A549 (cell line): ENCODE data around the gene ELL.

Source experiments
- CBX8 ChIP-seq: fragments of 200-600 bp; sonication (generic); IDR thresholded peaks from 2 replicates; pipeline ENCODE4 v1.6.1; 2016
- CHD4 ChIP-seq: fragments of 200-600 bp; sonication (generic); IDR thresholded peaks from 2 replicates; pipeline ENCODE4 v1.6.1; 2016; ENCODE audit warnings: antibody characterized with exemption, mild to moderate bottlenecking, borderline replicate concordance
- EP300 ChIP-seq, 2 experiments: fragments of >200 bp; sonication (Bioruptor Twin); formaldehyde crosslinking; IDR thresholded peaks; 2 replicates in 1 of 2; 3 replicates in 1 of 2; pipeline ENCODE4 v1.6.1; 2016 to 2017
- JUNB ChIP-seq: fragments of >200 bp; sonication (Bioruptor Twin); formaldehyde crosslinking; IDR thresholded peaks from 2 replicates; pipeline ENCODE4 v1.6.1; 2016
- PHF8 ChIP-seq: fragments of 200-600 bp; sonication (generic); IDR thresholded peaks from 2 replicates; pipeline ENCODE4 v1.6.1; 2016; ENCODE audit warnings: low read depth, mild to moderate bottlenecking, antibody characterized with exemption, moderate library complexity, borderline replicate concordance
- POLR2A ChIP-seq: IDR thresholded peaks from 2 replicates; pipeline ENCODE4 v1.6.1; 2012; ENCODE audit warnings: mild to moderate bottlenecking, low read length
- RCOR1 ChIP-seq: fragments of 150-350 bp; IDR thresholded peaks from 2 replicates; pipeline ENCODE4 v1.6.1; 2014; ENCODE audit warnings: antibody characterized with exemption, low read length, low read depth
- RFX5 ChIP-seq: fragments of 450-650 bp; IDR thresholded peaks from 2 replicates; pipeline ENCODE4 v1.7.1; 2014; ENCODE audit warnings: antibody characterized with exemption, mild to moderate bottlenecking, moderate library complexity
- SMC3 ChIP-seq: fragments of >200 bp; sonication (Bioruptor Twin); formaldehyde crosslinking; IDR thresholded peaks from 3 replicates; pipeline ENCODE4 v1.6.1; 2018; ENCODE audit warnings: inconsistent platforms
- ZC3H11A ChIP-seq: fragments of 450-650 bp; IDR thresholded peaks from 2 replicates; pipeline ENCODE4 v1.6.1; 2014; ENCODE audit warnings: antibody characterized with exemption, mild to moderate bottlenecking
- TF ChIP-seq, protein P1 (sequence below): fragments of >200 bp; sonication (Bioruptor Twin); formaldehyde crosslinking; IDR thresholded peaks from 3 replicates; pipeline ENCODE4 v1.5.1; 2016
- TF ChIP-seq, protein P2 (sequence below): IDR thresholded peaks from 2 replicates; pipeline ENCODE4 v1.6.1; 2012

DNA sequence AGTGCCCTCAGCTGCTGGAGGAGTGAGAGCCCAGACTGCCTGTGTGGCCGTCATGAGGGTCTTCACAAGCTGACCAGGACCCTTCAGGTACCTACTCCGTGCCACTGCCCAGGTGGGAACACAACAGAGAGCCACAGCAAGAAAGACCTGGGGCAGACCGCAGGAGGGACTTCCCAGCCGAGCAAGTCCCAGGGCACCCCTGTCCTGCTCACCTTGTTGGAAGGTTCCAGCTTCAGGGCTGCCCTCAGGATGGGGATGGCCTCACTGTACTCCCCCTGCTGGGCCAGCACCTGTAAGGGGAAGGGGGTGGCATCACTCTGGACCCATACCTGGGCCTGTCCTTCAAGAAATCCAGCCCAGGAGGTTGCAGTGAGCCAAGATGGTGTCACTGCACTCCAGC is 11.2 kb upstream of the ELL start:
- TF ChIP-seq, protein P1, sequence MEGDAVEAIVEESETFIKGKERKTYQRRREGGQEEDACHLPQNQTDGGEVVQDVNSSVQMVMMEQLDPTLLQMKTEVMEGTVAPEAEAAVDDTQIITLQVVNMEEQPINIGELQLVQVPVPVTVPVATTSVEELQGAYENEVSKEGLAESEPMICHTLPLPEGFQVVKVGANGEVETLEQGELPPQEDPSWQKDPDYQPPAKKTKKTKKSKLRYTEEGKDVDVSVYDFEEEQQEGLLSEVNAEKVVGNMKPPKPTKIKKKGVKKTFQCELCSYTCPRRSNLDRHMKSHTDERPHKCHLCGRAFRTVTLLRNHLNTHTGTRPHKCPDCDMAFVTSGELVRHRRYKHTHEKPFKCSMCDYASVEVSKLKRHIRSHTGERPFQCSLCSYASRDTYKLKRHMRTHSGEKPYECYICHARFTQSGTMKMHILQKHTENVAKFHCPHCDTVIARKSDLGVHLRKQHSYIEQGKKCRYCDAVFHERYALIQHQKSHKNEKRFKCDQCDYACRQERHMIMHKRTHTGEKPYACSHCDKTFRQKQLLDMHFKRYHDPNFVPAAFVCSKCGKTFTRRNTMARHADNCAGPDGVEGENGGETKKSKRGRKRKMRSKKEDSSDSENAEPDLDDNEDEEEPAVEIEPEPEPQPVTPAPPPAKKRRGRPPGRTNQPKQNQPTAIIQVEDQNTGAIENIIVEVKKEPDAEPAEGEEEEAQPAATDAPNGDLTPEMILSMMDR: no peak
- TF ChIP-seq, protein P2, sequence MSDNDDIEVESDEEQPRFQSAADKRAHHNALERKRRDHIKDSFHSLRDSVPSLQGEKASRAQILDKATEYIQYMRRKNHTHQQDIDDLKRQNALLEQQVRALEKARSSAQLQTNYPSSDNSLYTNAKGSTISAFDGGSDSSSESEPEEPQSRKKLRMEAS: no peak
- no peak for TF ChIP-seq POLR2A
- no peak for TF ChIP-seq PHF8
- TF ChIP-seq JUNB: no peak
- no peak for TF ChIP-seq RFX5
- no peak for TF ChIP-seq SMC3
- TF ChIP-seq CHD4: no peak
- TF ChIP-seq EP300 (IDR thresholded peaks at IDR 0.05): no peak
- no peak for TF ChIP-seq RCOR1
- no peak for TF ChIP-seq ZC3H11A
- TF ChIP-seq CBX8: no peak
